GM23338 (cell line): ENCODE measurements around the gene TECTA. TPM values are rescaled to one million over a fixed set of nuclear protein-coding genes. Genes with fewer than 3 reads are reported as not detected.

Experiments
- ATAC-seq: fragments of 200-7000 bp; cut with Tn5 transposase; 3 replicates; pipeline ENCODE4 v1.9.1; 2020
- DNase-seq: peaks from one replicate; pipeline ENCODE4 v3.0.0-alpha.2; 2015; ENCODE audit warnings: low spot score
- H2AFZ ChIP-seq: fragments of 200-600 bp; sonication (generic); 2 replicates; pipeline ENCODE4 v1.8.0; 2016; ENCODE audit warnings: antibody characterized with exemption, mild to moderate bottlenecking, moderate library complexity
- H3F3A ChIP-seq: fragments of 200-600 bp; sonication (generic); replicated peaks from 2 replicates; pipeline ENCODE4 v1.8.0; 2017; ENCODE audit warnings: antibody characterized with exemption, mixed run types, low read depth
- H3K27ac ChIP-seq: fragments of 200-600 bp; sonication (generic); 2 replicates; pipeline ENCODE4 v1.6.1; 2016; ENCODE audit warnings: low read depth
- H3K27me3 ChIP-seq: fragments of 200-600 bp; sonication (generic); 2 replicates; pipeline ENCODE4 v1.8.0; 2016; ENCODE audit warnings: mild to moderate bottlenecking, mixed run types, moderate library complexity; ENCODE audit not compliant: insufficient read depth
- H3K36me3 ChIP-seq: fragments of 200-600 bp; sonication (generic); 2 replicates; pipeline ENCODE4 v1.8.0; 2016; ENCODE audit warnings: mild to moderate bottlenecking; ENCODE audit not compliant: insufficient read depth
- H3K4me1 ChIP-seq: fragments of 200-600 bp; sonication (generic); 2 replicates; pipeline ENCODE4 v1.8.0; 2016; ENCODE audit warnings: mild to moderate bottlenecking, moderate library complexity; ENCODE audit not compliant: insufficient read depth
- H3K4me2 ChIP-seq: fragments of 200-600 bp; sonication (generic); 2 replicates; pipeline ENCODE4 v1.7.1; 2017; ENCODE audit warnings: mixed run types
- H3K4me3 ChIP-seq: fragments of 200-600 bp; sonication (generic); 2 replicates; pipeline ENCODE4 v1.6.1; 2016; ENCODE audit warnings: mixed run types
- H3K79me2 ChIP-seq: fragments of 200-600 bp; sonication (generic); replicated peaks from 2 replicates; pipeline ENCODE4 v1.8.0; 2017; ENCODE audit warnings: mild to moderate bottlenecking; ENCODE audit not compliant: insufficient read depth
- H3K9me2 ChIP-seq: fragments of 200-600 bp; sonication (generic); 2 replicates; pipeline ENCODE4 v1.8.0; 2017; ENCODE audit not compliant: insufficient read depth
- H4K20me1 ChIP-seq: fragments of 200-600 bp; sonication (generic); replicated peaks from 2 replicates; pipeline ENCODE4 v1.8.0; 2017; ENCODE audit warnings: mild to moderate bottlenecking; ENCODE audit not compliant: insufficient read depth
- H3K27ac Mint-ChIP-seq: 2 replicates; pipeline ENCODE4 v1.8.0; 2020; ENCODE audit warnings: inconsistent platforms, mild to moderate bottlenecking, moderate library complexity, mixed read lengths
- H3K27me3 Mint-ChIP-seq: 3 replicates; pipeline ENCODE4 v1.8.0; 2022; ENCODE audit warnings: low read depth, mild to moderate bottlenecking, moderate library complexity, mixed read lengths, inconsistent platforms; ENCODE audit not compliant: insufficient read depth, poor library complexity
- H3K36me3 Mint-ChIP-seq: 3 replicates; pipeline ENCODE4 v1.8.0; 2021; ENCODE audit warnings: low read depth, mild to moderate bottlenecking, inconsistent platforms, moderate library complexity, mixed read lengths
- H3K4me1 Mint-ChIP-seq: 3 replicates; pipeline ENCODE4 v1.8.0; 2020; ENCODE audit warnings: mild to moderate bottlenecking, inconsistent platforms, mixed read lengths
- H3K4me3 Mint-ChIP-seq: 3 replicates; pipeline ENCODE4 v1.8.0; 2021; ENCODE audit warnings: moderate library complexity, mild to moderate bottlenecking, inconsistent platforms, mixed read lengths
- H3K9me3 Mint-ChIP-seq: 3 replicates; pipeline ENCODE4 v1.8.0; 2020; ENCODE audit warnings: moderate library complexity, mild to moderate bottlenecking, inconsistent platforms, mixed read lengths
- STAT1 ChIP-seq: IDR thresholded peaks from one replicate; pipeline ENCODE4 v1.6.1; 2016; ENCODE audit warnings: antibody characterized with exemption; ENCODE audit not compliant: unreplicated experiment
- ZNF114 ChIP-seq: fragments of 250-450 bp; sonication (Bioruptor Pico); IDR thresholded peaks from 2 replicates; pipeline ENCODE4 v1.5.0; 2020; ENCODE audit warnings: mild to moderate bottlenecking, moderate library complexity
- polyA plus RNA-seq: library from polyadenylated mRNA; unstranded; fragments of >200 nt; fragmentation: Nextera tagmentation; extraction: Ambion mirVana; gene quantifications from 2 replicates; pipeline ENCODE4 v1.2.1, GENCODE V29; 2016
- total RNA-seq: library from RNA; depleted of rRNA; stranded (reverse); fragments of >200 nt; shearing (Covaris generic); gene quantifications from 2 replicates; pipeline ENCODE4 v1.2.3, GENCODE V29; 2014
- TF ChIP-seq, protein P1 (sequence below): IDR thresholded peaks from one replicate; pipeline ENCODE4 v1.6.1; 2018; ENCODE audit warnings: antibody characterized with exemption; ENCODE audit not compliant: unreplicated experiment

Gene TECTA
- total and polyA plus RNA-seq, 2 experiments from 2014 or later: 0.34 to 0.69 TPM

DNA sequence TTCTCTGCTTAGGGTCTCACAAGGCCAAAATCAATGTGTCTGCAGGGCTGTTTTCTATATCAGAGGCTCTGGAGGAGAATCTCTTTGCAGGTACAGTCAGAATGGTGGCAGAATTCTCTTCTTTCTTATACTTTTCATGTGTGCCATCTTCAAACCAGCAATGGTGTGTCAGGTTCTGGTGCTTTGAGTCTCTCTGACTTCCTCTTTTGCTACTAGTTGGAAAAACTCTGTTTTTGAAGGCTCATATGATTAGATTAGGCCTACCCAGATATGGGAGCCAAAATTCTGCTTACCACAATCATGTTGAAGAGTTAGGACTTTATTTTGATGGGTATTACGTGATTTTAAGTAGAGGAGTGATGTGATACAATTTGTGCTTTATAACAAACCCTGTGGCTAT lies 18.8 kb upstream of the TECTA start:
- H3K27ac Mint-ChIP-seq: no peak overlapping the region
- no peaks in the 10 kb centered on the region; the same call in 1 of the 2 replicates for H4K20me1 ChIP-seq
- no peaks in the 10 kb centered on the region for H3F3A ChIP-seq

DNA sequence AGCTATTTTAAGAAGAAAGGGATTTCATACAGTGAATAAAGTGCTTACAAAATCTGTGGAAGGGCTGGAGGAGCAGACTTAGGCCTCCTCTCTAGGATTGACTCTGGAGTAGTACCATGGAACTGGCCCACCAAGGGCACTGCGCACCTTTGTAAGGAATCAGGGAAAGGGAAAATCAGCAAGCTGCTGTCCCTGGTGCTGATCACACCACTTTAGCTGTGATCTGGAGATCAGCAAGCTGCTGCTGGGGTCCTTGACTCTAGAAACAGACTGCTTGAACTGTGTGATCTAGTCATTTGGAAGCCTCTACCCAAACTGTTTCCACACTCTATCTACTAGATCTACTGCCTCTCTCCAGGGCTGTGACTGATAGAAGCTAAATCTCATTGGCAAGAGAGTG lies 18.4 kb upstream of the TECTA start:
- no peaks in the 10 kb centered on the region for H3K9me2 ChIP-seq
- Mint-ChIP-seq H3K27ac (no peak overlapping the region), H3K9me3 (no peaks in the 10 kb centered on the region), H3K27me3 (no peaks in the 10 kb centered on the region), H3K36me3 (no peaks in the 10 kb centered on the region; the same call in 2 of the 3 replicates), H3K4me3 (no peak overlapping the region), H3K4me1 (no peaks in the 10 kb centered on the region)
- H3K27ac ChIP-seq: no peak overlapping the region
- H3K36me3 ChIP-seq: no peaks in the 10 kb centered on the region
- no peaks in the 10 kb centered on the region; the same call in 1 of the 2 replicates for H4K20me1 ChIP-seq
- no peak overlapping the region for H3K4me3 ChIP-seq
- no peaks in the 10 kb centered on the region for H3K79me2 ChIP-seq
- peak; percentile 97 for ATAC-seq
- no peaks in the 10 kb centered on the region for H3K27me3 ChIP-seq
- peak; percentile 81 for DNase-seq
- H3K4me2 ChIP-seq: no peak overlapping the region
- H3K4me1 ChIP-seq: no peaks in the 10 kb centered on the region
- TF ChIP-seq STAT1: no peak
- no peak for TF ChIP-seq ZNF114 (CRISPR knock-in tag)
- TF ChIP-seq, protein P1, sequence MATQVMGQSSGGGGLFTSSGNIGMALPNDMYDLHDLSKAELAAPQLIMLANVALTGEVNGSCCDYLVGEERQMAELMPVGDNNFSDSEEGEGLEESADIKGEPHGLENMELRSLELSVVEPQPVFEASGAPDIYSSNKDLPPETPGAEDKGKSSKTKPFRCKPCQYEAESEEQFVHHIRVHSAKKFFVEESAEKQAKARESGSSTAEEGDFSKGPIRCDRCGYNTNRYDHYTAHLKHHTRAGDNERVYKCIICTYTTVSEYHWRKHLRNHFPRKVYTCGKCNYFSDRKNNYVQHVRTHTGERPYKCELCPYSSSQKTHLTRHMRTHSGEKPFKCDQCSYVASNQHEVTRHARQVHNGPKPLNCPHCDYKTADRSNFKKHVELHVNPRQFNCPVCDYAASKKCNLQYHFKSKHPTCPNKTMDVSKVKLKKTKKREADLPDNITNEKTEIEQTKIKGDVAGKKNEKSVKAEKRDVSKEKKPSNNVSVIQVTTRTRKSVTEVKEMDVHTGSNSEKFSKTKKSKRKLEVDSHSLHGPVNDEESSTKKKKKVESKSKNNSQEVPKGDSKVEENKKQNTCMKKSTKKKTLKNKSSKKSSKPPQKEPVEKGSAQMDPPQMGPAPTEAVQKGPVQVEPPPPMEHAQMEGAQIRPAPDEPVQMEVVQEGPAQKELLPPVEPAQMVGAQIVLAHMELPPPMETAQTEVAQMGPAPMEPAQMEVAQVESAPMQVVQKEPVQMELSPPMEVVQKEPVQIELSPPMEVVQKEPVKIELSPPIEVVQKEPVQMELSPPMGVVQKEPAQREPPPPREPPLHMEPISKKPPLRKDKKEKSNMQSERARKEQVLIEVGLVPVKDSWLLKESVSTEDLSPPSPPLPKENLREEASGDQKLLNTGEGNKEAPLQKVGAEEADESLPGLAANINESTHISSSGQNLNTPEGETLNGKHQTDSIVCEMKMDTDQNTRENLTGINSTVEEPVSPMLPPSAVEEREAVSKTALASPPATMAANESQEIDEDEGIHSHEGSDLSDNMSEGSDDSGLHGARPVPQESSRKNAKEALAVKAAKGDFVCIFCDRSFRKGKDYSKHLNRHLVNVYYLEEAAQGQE: peak; percentile 94
- no peak overlapping the region for H2AFZ ChIP-seq
- no peaks in the 10 kb centered on the region for H3F3A ChIP-seq

More for the DNA sequence above, 18.8 kb upstream of the TECTA start:
- TF ChIP-seq, protein P1: no peak
- no peaks in the 10 kb centered on the region for H3K79me2 ChIP-seq
- H3K9me3 Mint-ChIP-seq: no peaks in the 10 kb centered on the region
- no peaks in the 10 kb centered on the region for H3K27me3 ChIP-seq
- ATAC-seq: no peak
- H3K4me1 Mint-ChIP-seq: no peaks in the 10 kb centered on the region
- H3K27me3 Mint-ChIP-seq: no peaks in the 10 kb centered on the region
- H3K4me1 ChIP-seq: no peaks in the 10 kb centered on the region
- no peak overlapping the region for H3K27ac ChIP-seq
- H2AFZ ChIP-seq: no peak overlapping the region
- H3K36me3 ChIP-seq: no peaks in the 10 kb centered on the region
- H3K4me3 ChIP-seq: no peak overlapping the region
- H3K4me3 Mint-ChIP-seq: no peak overlapping the region
- H3K9me2 ChIP-seq: no peaks in the 10 kb centered on the region
- no peak overlapping the region for H3K4me2 ChIP-seq
- H3K36me3 Mint-ChIP-seq: no peaks in the 10 kb centered on the region; the same call in 2 of the 3 replicates
- no peak for DNase-seq
